A172 (cell line): ENCODE results near the gene TEX13B. TPM values are rescaled to one million over a fixed set of nuclear protein-coding genes. Genes with fewer than 3 reads are reported as not detected.
A peak's percentile ranks its signal among the peaks of the same experiment; 100 is the strongest.

Source experiments
- DNase-seq: peaks from one replicate; pipeline ENCODE4 v3.0.0-alpha.2; 2015; ENCODE audit warnings: low spot score
- total RNA-seq: library from RNA; depleted of rRNA; stranded (reverse); fragments of >200 nt; shearing (Covaris generic); gene quantifications from 2 replicates; pipeline ENCODE4 v1.2.3, GENCODE V29; 2014; rRNA removed

TEX13B gene
- total RNA-seq, 1 experiment from 2014 or later = not detected

- DNase-seq = no peak
These were observed 45.8 kb downstream of the TEX13B start for GRCh38 chrX:107936434-107936730.

GRCh38 chrX:107935664-107936433, 46.3 kb downstream of the TEX13B start:
- DNase-seq = no peak

GRCh38 chrX:107935200-107935599, 47.0 kb downstream of the TEX13B start:
- DNase-seq = peak; percentile 11

GRCh38 chrX:107934262-107934661, 47.9 kb downstream of the TEX13B start:
- no peak for DNase-seq

Other genes with a start within 250 kb of the TEX13B start
- gene TSC22D3, start 206.6 kb downstream of the TEX13B start, total RNA-seq = 6.9 and 7.7 TPM in 2 replicates
- not detected in 2 replicates for gene NCBP2L, start 204.6 kb downstream of the TEX13B start, total RNA-seq
- gene MID2, start 156.5 kb downstream of the TEX13B start, total RNA-seq = 5.7 and 6.7 TPM in 2 replicates
- gene VSIG1, start 62.7 kb upstream of the TEX13B start, total RNA-seq = not detected in 2 replicates
- 76.2 and 107 TPM in 2 replicates for gene PSMD10, start 109.2 kb upstream of the TEX13B start, total RNA-seq
- 7.6 and 9.0 TPM in 2 replicates for gene ATG4A, start 109.4 kb upstream of the TEX13B start, total RNA-seq